GM12878 (cell line): ENCODE data around the gene DCAF17. TPM values are rescaled to one million over a fixed set of nuclear protein-coding genes. Genes with fewer than 3 reads are reported as not detected.

Experiments used
- ATAC-seq: fragments of 200-7000 bp; cut with Tn5 transposase; 3 replicates; pipeline ENCODE4 v1.9.1; 2020; ENCODE audit warnings: mild to moderate bottlenecking, moderate library complexity
- BruUV-seq: library from RNA; stranded (reverse); fragments of 400-500 nt; replicated peaks from 2 replicates; lab custom pipeline; 2021; lab: Mats Ljungman, UMichigan
- CTCF ChIA-PET: fragments of 300-600 bp; sonication (Branson Sonifier 250); formaldehyde crosslinking; extraction: SDS; loops from one replicate; lab custom pipeline; 2021; ENCODE audit warnings: inconsistent platforms; lab: Yijun Ruan, JAX
- POLR2A ChIA-PET: fragments of 350-600 bp; formaldehyde crosslinking; extraction: SDS; loops from one replicate; lab custom pipeline; 2021; ENCODE audit warnings: inconsistent platforms; lab: Charles Lee
- RAD21 ChIA-PET: fragments of 300-600 bp; sonication (Branson Sonifier 250); formaldehyde crosslinking; loops from one replicate; lab custom pipeline; 2023; ENCODE audit warnings: antibody characterized with exemption; ENCODE audit not compliant: unreplicated experiment; lab: Charles Lee
- SMC1A ChIA-PET: fragments of 300-600 bp; sonication (Branson Sonifier 250); formaldehyde crosslinking; loops from one replicate; lab custom pipeline; 2023; ENCODE audit not compliant: unreplicated experiment, uncharacterized antibody; lab: Charles Lee
- DNase-seq: peaks from one replicate; pipeline ENCODE4 v3.0.0-alpha.2; 2011; ENCODE audit warnings: low read depth, low spot score
- FAIRE-seq: peaks from 3 replicates; lab custom pipeline; 2011; peaks lifted over from hg19 to GRCh38; lab: Jason Lieb, UNC
- H2AFZ ChIP-seq: 2 replicates; pipeline ENCODE4 v1.6.0; 2011; ENCODE audit warnings: low read depth, low read length, control low read depth; ENCODE audit not compliant: control insufficient read depth
- H3K27ac ChIP-seq: 2 replicates; pipeline ENCODE4 v1.5.1; 2011; ENCODE audit warnings: control low read depth; ENCODE audit not compliant: control insufficient read depth, insufficient read depth
- H3K27me3 ChIP-seq, 2 experiments: replicated peaks in 1 of 2; 2 replicates each; pipeline versions ENCODE4 v1.6.0 to v1.6.1; 2011; ENCODE audit warnings: low read length in 1 of 2; ENCODE audit not compliant: control insufficient read depth in 2 of 2, insufficient read depth in 2 of 2
- H3K36me3 ChIP-seq, 2 experiments: 2 replicates each; pipeline ENCODE4 v1.5.1; 2011; ENCODE audit warnings: low read length in 1 of 2; ENCODE audit not compliant: control insufficient read depth in 2 of 2, insufficient read depth in 2 of 2
- H3K4me1 ChIP-seq: 2 replicates; pipeline ENCODE4 v1.6.1; 2011; ENCODE audit warnings: mild to moderate bottlenecking, low read length, moderate library complexity, mixed read lengths; ENCODE audit not compliant: control insufficient read depth, insufficient read depth
- H3K4me2 ChIP-seq: 2 replicates; pipeline ENCODE4 v1.6.0; 2011; ENCODE audit warnings: control low read depth; ENCODE audit not compliant: control insufficient read depth, insufficient read depth
- H3K4me3 ChIP-seq: fragments of 200-600 bp; sonication (generic); 2 replicates; pipeline ENCODE4 v1.5.1; 2016
- H3K79me2 ChIP-seq: 2 replicates; pipeline ENCODE4 v1.6.0; 2011; ENCODE audit warnings: low read length; ENCODE audit not compliant: control insufficient read depth, insufficient read depth
- H3K9ac ChIP-seq: 2 replicates; pipeline ENCODE4 v1.8.0; 2011; ENCODE audit warnings: low read length, control low read depth, mixed read lengths; ENCODE audit not compliant: control insufficient read depth, insufficient read depth
- H3K9me3 ChIP-seq: replicated peaks from 3 replicates; pipeline ENCODE4 v1.5.1; 2011; ENCODE audit warnings: mild to moderate bottlenecking, low read length; ENCODE audit not compliant: control insufficient read depth, insufficient read depth
- H4K20me1 ChIP-seq: 2 replicates; pipeline ENCODE4 v1.6.0; 2011; ENCODE audit not compliant: control insufficient read depth, insufficient read depth
- ATF7 ChIP-seq: fragments of 450-650 bp; IDR thresholded peaks from 2 replicates; pipeline ENCODE4 v1.6.1; 2016; ENCODE audit warnings: low read depth, mild to moderate bottlenecking
- CHD1 ChIP-seq: IDR thresholded peaks from 2 replicates; pipeline ENCODE4 v1.6.1; 2012; ENCODE audit warnings: low read depth, low read length, improper control_type of control experiment
- ZBED1 ChIP-seq: IDR thresholded peaks from 2 replicates; pipeline ENCODE4 v1.6.1; 2016; ENCODE audit warnings: borderline replicate concordance
- ZNF687 ChIP-seq: fragments of 450-650 bp; IDR thresholded peaks from 2 replicates; pipeline ENCODE4 v1.6.1; 2017; ENCODE audit warnings: mild to moderate bottlenecking, moderate library complexity
- WGBS: methylation state at CpG from one replicate; pipeline ENCODE4 v1.1.6; 2016; ENCODE audit warnings: low lambda C conversion rate; ENCODE audit not compliant: insufficient replicate concordance, insufficient coverage; ENCODE audit errors: missing lambda C conversion rate; 5-methylcytosine and 5-hydroxymethylcytosine counted together
- in situ Hi-C: fragments of 300-500 bp; cut with MboI; formaldehyde crosslinking; loops from 9 replicates; pipeline ENCODE4 v1.14.3; 2018; ENCODE audit warnings: mixed read lengths
- intact Hi-C: fragments of 100-400 bp; cut with micrococcal nuclease; formaldehyde crosslinking; loops from one replicate; pipeline ENCODE4 v1.14.2; 2022; ENCODE audit not compliant: unreplicated experiment
- polyA plus RNA-seq, 11 experiments: library from polyadenylated mRNA; depleted of rRNA in 4 of 11; unstranded in 6 of 11; stranded (reverse) in 5 of 11; fragments of >200 nt; fragmentation: Nextera tagmentation in 4 of 11; fragmentation: Illumina TruSeq in 1 of 11; extraction: Ambion mirVana in 4 of 11; extraction: Trizol in 1 of 11; gene quantifications; 1 replicate in 1 of 11; 2 replicates in 10 of 11; pipeline versions ENCODE4 v1.2.1 to v1.2.3, GENCODE V29; 2011 to 2016; ENCODE audit warnings: inconsistent platforms in 2 of 11, missing spikeins in 2 of 11, low read depth in 1 of 11
- total RNA-seq, 4 experiments: library from RNA; depleted of rRNA in 3 of 4; stranded (reverse); fragments of >200 nt in 3 of 4; fragmentation: Illumina TruSeq in 1 of 4; extraction: Trizol in 1 of 4; gene quantifications; 2 replicates each; pipeline versions ENCODE4 v1.2.1 to v1.2.3, GENCODE V29; 2013 to 2021
- TF ChIP-seq, protein P1 (sequence below): fragments of 450-650 bp; IDR thresholded peaks from 2 replicates; pipeline ENCODE4 v1.6.1; 2017; ENCODE audit warnings: low read depth, mild to moderate bottlenecking, moderate library complexity

Gene DCAF17
- total and polyA plus RNA-seq, 10 of the 15 experiments (the other 5 are each of a cell fraction or from before 2014, with no cell fraction given): 5.2 to 32.9 (median 23.4) TPM

- no peaks in the 10 kb centered on the region for H3K27me3 ChIP-seq
- intact Hi-C loops (no loop called here), in situ Hi-C loops (no loop called here)
- FAIRE-seq: no peak
- BruUV-seq: no TSS peak
- no peaks in the 10 kb centered on the region; the same call in none of the 2 replicates for H3K79me2 ChIP-seq
- RAD21 ChIA-PET: interaction anchor here (0.9 to 1.4 kb wide), 2 partner anchors 36 to 57 kb away, joined by 3 to 5 read pairs; no protein-coding TSS in a partner anchor
- peaks cover 2 to 12% of the 10 kb centered on the region in 2 experiments for H3K36me3 ChIP-seq
- H3K4me2 ChIP-seq: no peak overlapping the region
- H3K9me3 ChIP-seq: peaks cover 3% of the 10 kb centered on the region; the same call in 2 of the 3 replicates
- POLR2A ChIA-PET: no interaction called here
- TF ChIP-seq, protein P1, sequence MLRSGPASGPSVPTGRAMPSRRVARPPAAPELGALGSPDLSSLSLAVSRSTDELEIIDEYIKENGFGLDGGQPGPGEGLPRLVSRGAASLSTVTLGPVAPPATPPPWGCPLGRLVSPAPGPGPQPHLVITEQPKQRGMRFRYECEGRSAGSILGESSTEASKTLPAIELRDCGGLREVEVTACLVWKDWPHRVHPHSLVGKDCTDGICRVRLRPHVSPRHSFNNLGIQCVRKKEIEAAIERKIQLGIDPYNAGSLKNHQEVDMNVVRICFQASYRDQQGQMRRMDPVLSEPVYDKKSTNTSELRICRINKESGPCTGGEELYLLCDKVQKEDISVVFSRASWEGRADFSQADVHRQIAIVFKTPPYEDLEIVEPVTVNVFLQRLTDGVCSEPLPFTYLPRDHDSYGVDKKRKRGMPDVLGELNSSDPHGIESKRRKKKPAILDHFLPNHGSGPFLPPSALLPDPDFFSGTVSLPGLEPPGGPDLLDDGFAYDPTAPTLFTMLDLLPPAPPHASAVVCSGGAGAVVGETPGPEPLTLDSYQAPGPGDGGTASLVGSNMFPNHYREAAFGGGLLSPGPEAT: no peak
- TF ChIP-seq ZBED1: no peak
- no peak for TF ChIP-seq CHD1
- H3K27ac ChIP-seq: no peak overlapping the region
- 95% methylated on average over 4 of the region's 4 CpGs for WGBS
- no peak overlapping the region for H3K9ac ChIP-seq
- no peaks in the 10 kb centered on the region for H4K20me1 ChIP-seq
- no peak overlapping the region for H3K4me3 ChIP-seq
- SMC1A ChIA-PET: interaction anchor here (0.6 to 1.7 kb wide), 4 partner anchors 14 to 367 kb away, joined by 3 to 5 read pairs (median 4); no protein-coding TSS in a partner anchor
- no peak for ATAC-seq
- DNase-seq: no peak
- H3K4me1 ChIP-seq: no peaks in the 10 kb centered on the region
- CTCF ChIA-PET: interaction anchor here (0.7 kb wide), 1 partner anchor 69 kb away, joined by 3 read pairs; no protein-coding TSS in a partner anchor
- H2AFZ ChIP-seq: no peak overlapping the region
These were observed 18.7 kb downstream of the DCAF17 start for GRCh38 chr2:171452773-171453172.

GRCh38 chr2:171459498-171459897 is 25.5 kb downstream of the DCAF17 start:
- no peaks in the 10 kb centered on the region for H3K4me1 ChIP-seq
- intact Hi-C loops (no loop called here), in situ Hi-C loops (no loop called here)
- ATAC-seq (no peak), FAIRE-seq (no peak), DNase-seq (no peak)
- H2AFZ ChIP-seq: no peak overlapping the region
- H3K9ac ChIP-seq: no peak overlapping the region
- no peak overlapping the region for H3K27ac ChIP-seq
- TF ChIP-seq ATF7 (peak; percentile 71), ZNF687 (no peak)
- H3K36me3 ChIP-seq: peaks cover 2 to 23% of the 10 kb centered on the region in 2 experiments
- no peaks in the 10 kb centered on the region for H4K20me1 ChIP-seq
- no TSS peak for BruUV-seq
- H3K27me3 ChIP-seq: no peaks in the 10 kb centered on the region
- ChIA-PET RAD21 (no interaction called here), CTCF (interaction anchor here (0.7 kb wide), 1 partner anchor 251 kb away, joined by 3 read pairs; no protein-coding TSS in a partner anchor), SMC1A (interaction anchor here (0.7 to 1.2 kb wide), 6 partner anchors 10 to 1392 kb away, joined by 3 to 4 read pairs (median 3); no protein-coding TSS in a partner anchor), POLR2A (interaction anchor here (1.0 kb wide), 1 partner anchor 69 kb away, joined by 3 read pairs; no protein-coding TSS in a partner anchor)
- peaks cover 5% of the 10 kb centered on the region; the same call in 2 of the 3 replicates for H3K9me3 ChIP-seq
- H3K4me2 ChIP-seq: no peak overlapping the region
- H3K79me2 ChIP-seq: no peaks in the 10 kb centered on the region; the same call in none of the 2 replicates
- no peak overlapping the region for H3K4me3 ChIP-seq
